GM15510 (cell line): Measurements from ENCODE around the gene SAMD8.

Source experiments
- POLR2A ChIP-seq: IDR thresholded peaks from 3 replicates; pipeline ENCODE4 v1.6.1; 2011; ENCODE audit warnings: borderline replicate concordance; ENCODE audit not compliant: insufficient read length; ENCODE audit errors: extremely low read depth

Gene SAMD8

GRCh38 chr10:75076348-75076747, 35.1 kb upstream of the SAMD8 start:
- no peak for TF ChIP-seq POLR2A

DNA sequence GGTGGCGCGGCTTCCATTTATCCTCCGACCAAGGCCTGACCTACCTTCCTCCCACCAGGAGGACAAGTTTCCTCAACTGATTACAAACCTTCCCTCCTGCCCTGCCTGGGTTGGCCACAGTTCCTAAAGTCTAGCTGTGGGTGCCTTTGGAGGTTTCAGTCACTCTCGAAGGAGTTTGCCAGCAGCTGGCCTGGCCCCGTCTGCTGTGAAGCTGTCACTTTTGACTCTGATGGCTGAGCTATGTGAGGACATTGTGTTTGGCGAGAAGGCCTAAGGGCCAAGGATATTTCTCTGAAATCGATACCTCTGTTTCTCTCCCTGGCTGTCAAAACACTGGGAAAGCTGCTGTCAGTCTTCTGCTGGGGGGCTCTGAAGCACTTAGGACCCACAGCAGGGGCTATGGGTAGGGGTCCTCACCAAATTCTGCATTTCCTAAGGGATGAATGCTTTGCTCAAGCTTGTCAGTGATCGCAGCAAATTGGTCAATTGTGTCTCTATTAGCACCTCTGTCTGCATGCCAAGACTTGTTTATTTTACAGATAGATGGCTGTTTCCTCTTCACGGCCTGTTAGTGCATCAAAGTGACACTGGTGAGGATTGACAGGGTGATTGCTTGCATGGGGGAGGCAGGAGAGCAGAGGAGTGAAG, 31.9 kb upstream of the SAMD8 start:
- TF ChIP-seq POLR2A: no peak

- no peak for TF ChIP-seq POLR2A
Measured at GRCh38 chr10:75080554-75080953, 30.9 kb upstream of the SAMD8 start.

GRCh38 chr10:75081379-75081778, 30.1 kb upstream of the SAMD8 start:
- TF ChIP-seq POLR2A: no peak

DNA sequence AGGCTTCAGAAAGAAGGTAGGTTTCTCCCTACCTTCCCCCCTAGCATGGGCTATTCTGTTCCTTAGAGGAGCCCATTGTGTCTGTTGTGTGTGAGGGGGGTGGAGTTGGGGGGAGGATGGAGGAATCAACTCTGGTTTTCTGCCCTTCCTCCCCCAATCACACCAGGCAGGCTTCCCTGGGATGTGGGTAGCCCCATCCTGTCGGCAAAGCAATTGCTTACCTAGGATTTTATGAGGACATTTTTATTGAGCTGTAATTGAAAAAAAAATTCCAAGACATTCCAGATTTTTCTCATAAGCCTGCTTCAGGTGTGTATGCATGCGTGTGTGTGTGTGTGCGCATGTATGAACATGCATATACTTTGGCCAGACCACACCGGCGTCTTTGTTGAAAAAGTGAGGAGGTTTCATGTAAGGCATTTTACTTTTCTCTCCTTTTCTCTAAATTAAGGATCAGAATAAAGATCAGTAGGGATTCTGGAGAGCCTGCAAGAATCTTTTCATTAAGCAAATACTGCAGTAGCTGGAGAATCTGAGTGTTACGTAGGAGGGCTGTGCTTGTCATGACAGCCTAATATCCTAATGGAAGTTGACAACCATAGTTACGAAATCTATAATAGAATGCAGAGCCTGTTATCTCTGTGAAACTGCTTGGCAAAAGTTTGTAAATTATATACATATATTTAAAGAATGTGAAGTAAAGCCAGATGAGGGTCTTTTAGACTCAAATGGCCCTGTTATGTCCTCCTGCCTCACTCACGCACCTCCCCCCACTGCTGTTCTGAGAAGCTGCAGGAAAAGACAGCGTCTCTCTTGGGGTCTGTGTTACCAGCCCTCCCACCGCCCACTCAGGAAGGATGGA, 27.3 kb upstream of the SAMD8 start:
- TF ChIP-seq POLR2A: no peak

GRCh38 chr10:75084834-75085384, 26.5 kb upstream of the SAMD8 start:
- no peak for TF ChIP-seq POLR2A

DNA sequence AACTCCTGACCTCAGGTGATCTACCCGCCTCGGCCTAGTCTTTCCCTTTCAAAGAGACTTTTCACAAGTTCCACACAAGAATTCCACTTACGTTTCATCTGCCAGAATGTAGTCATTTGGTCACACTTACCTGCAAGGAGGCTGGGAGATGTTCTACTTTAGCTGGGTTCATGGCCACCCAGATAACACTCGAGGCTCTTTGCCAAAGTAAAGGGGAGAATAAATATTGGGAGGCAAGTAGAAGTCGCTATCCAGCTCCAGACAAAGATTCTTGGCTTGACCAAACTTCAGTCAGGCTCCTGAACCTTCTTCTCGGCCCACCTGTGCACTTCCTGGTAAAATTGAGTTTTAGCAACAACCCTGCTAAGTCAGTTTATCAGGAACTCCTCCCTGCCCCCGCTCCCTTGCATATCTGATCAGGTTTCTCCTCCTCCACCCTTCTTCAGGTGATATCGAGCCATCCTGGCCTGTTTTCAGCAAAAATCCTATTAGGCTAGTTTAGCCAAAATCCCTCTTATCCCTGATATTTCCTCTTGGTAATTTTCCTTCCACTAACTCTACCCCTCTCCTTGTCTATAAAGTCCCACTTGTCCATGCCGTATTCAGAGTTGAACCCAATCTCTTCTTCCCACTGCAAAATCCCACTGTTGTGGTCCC, 25.1 kb upstream of the SAMD8 start:
- no peak for TF ChIP-seq POLR2A

- TF ChIP-seq POLR2A: no peak
Measured at GRCh38 chr10:75088640-75089039, 22.8 kb upstream of the SAMD8 start.

DNA sequence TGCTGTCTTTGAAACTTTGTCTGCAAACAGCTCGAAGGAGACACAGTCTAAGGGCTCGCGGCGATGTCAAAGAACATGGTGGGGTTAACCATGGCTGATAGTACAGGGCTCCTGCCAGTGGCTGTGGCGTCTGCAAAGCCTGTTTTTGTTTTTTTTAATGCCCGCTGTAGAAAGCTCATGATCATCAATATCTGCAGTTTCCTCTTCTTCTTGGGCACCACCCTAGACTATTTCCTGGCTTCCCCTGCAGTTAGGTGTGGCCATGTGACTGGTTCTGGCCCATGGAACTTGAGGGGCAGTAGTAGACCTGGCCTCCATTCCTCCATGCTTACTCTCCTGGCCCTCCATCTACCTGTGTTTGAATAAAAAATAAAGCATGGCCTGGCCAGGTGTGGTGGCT, 21.8 kb upstream of the SAMD8 start:
- TF ChIP-seq POLR2A: no peak

DNA sequence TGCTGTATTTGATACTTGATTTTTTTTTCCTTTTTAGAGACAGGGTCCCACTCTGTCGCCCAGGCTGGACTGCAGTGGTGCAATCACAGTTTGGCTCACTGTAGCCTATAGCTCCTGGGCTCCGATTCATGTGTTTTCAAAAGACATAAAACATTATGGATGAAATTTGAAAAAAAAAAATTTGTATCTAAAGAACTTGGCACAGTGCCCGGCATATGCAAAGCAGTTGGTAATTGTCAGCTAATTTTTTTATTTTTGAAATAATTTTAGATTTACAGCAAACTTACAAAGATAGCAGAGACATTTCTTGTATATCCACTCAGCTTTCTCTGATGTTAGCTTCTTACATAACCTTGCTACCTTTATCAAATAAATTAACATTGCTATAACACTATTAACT, 20.3 kb upstream of the SAMD8 start:
- no peak for TF ChIP-seq POLR2A

- no peak for TF ChIP-seq POLR2A
Measured at GRCh38 chr10:75094465-75094864, 17.0 kb upstream of the SAMD8 start.

DNA sequence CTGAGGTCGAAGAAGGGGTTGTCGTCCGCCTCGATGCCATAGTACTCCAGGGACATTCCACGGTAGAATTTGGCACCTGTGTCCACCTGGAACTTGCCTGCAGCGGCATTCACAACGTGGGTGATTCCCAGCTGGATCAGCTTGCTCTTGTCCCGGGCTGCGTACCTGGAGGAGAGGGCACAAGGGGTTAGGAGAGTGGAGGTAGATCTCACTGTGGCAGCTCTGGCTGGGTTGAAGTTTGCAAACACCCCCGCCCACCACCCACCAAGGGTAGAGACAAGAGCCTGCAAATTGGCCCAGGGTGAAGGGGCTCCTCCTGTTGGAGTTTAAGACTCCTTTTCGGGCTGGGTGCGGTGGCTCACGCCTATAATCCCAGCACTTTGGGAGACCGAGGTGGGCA, 15.8 kb upstream of the SAMD8 start:
- TF ChIP-seq POLR2A: no peak

GRCh38 chr10:75096749-75097148, 14.7 kb upstream of the SAMD8 start:
- no peak for TF ChIP-seq POLR2A

DNA sequence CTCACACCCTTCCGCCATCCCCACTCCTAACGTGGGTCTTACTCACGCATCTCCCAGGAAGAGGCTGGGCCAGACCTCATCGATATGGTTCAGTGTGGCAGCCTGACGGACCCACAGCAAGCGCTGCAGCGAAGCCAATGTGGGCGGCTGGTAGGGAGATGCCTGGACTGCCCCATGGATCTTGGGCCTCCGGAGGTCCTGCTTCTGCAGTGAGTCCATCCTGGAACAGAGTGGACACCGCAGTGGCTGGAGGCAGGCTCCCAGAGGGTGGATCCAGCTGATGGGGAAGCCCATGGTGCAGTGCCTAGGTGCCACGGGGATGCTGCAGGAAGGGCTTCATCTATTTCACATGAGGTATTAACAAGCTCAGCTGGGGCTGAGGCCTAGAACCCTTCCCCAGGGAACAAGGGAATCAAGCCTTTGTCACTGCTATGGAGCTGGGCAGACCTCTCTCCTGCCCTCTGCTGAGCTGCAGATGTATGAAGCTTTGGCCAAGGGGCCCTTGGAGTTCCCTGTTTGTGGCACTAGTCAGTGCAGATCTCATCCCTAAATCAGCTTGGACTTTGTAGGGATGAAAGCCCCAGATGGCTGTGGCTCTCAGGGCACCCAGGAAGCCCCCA, 13.7 kb upstream of the SAMD8 start:
- TF ChIP-seq POLR2A: no peak

DNA sequence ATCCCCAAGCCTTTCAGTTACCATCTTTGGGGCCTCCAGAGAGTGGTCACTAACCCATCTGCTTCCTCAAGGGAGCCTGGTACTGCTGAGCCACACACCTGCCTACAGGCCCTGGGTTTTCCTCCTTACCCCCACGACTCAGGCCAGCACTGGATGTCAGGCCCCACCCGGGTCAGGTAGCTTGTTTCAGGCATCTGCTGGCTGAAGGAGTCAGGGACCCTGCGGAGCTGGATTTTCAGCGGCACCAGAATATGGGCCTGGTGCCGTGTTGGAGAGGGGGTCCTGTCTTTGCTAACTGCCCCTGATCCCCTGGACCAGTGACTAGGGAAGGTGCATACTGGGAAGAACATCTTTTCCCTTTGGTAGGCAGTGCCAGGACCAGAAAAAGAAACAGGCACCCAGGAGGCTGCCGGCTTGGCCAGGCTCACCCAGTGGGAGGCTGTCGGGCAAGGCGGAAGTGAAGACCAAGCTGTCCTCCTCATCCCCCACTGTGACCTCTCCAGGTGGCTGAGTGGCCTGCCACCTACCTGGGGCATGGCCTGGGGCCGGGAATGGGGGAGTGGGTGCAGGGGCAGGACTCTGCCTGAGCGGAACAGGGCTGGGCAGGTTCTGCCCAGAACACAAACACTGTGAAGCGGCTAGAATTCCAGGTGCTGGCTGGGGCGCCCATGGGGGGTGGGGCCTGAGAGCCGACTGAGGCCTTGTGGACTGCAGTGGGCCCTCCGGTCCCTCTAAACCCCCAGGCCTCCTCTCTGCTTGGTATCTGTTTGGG, 12.4 kb upstream of the SAMD8 start:
- no peak for TF ChIP-seq POLR2A
